GM12892 (cell line): ENCODE results near the gene EPB41.
A peak's percentile ranks its signal among the peaks of the same experiment; 100 is the strongest.

ENCODE experiments used
- DNase-seq: peaks from one replicate; pipeline ENCODE4 v3.0.0; 2011; ENCODE audit not compliant: insufficient read length
- FAIRE-seq: peaks from 2 replicates; lab custom pipeline; 2011; peaks lifted over from hg19 to GRCh38; lab: Jason Lieb, UNC
- POLR2A ChIP-seq: IDR thresholded peaks from 2 replicates; pipeline ENCODE4 v1.6.1; 2011; ENCODE audit warnings: low read depth, low read length, control low read depth
- POLR2AphosphoS5 ChIP-seq: IDR thresholded peaks from 2 replicates; pipeline ENCODE4 v1.6.1; 2011; ENCODE audit warnings: low read depth, low read length, control low read depth
- TAF1 ChIP-seq: IDR thresholded peaks from 2 replicates; pipeline ENCODE4 v1.6.1; 2011; ENCODE audit warnings: low read depth, mild to moderate bottlenecking, control low read depth, low read length, borderline replicate concordance

EPB41 gene

DNA sequence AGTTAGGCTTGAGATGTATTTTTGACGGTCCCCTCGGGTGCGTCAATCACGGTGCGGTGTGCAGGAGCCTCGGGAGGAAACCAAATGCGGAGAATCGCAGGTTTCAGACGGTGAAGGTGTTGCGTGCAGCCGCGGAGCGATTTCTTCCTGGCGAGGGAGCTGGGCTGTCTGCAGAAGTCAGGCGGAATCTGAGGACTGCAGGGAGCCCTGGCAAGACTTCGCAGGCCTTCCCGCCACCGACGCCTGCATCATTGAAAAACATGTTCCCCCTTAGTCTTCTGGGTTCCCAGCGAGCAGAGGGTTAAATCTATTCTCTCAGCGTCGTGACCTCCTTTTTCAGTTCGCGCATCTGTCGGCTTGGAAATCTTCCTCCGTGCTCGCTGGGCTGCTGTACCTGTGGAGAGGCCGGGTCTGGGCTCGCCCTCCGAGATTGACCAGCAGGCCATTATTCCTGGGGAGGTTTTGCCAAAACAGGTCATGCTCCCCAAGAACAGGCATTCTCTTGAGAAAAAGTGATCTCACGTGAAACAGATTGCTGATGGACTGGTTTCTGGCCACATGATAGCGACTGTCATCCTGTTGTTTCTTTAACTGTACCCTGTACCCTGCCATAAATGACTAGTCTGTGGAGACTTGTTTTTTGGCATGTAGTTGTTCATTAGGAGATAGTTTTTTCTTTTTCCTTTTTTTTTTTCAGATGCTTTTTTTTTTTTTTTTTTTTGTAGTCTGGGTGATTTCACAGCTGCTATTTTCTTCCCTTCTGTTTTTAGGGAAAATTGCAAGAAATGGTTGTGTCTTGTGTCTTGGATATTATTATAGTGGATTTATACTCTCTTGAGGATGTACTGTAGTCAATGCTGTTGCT, 894 bp downstream of the EPB41 start:
- DNase-seq (no peak), FAIRE-seq (no peak)
- TF ChIP-seq POLR2A (no peak), POLR2AphosphoS5 (no peak)

DNA sequence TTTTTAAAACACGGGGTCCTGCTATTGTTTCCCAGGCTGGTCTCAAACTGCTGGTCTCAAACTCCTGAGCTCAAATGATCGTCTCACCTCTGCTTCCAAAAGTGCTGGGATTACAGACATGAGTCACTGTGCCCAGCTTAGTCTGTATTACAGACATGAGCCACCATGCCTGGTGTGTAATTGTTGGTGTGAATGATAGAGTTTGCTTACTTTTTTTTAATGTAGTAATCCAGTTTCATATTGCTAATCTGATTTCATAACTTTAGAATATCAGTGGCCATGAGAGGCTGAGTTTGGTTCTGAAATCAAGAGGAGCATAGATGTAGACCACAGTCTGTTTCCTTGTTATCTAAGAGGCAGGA, 3.4 kb downstream of the EPB41 start:
- DNase-seq (no peak), FAIRE-seq (no peak)
- TF ChIP-seq TAF1 = no peak
- TF ChIP-seq POLR2A = no peak
- no peak for TF ChIP-seq POLR2AphosphoS5

DNA sequence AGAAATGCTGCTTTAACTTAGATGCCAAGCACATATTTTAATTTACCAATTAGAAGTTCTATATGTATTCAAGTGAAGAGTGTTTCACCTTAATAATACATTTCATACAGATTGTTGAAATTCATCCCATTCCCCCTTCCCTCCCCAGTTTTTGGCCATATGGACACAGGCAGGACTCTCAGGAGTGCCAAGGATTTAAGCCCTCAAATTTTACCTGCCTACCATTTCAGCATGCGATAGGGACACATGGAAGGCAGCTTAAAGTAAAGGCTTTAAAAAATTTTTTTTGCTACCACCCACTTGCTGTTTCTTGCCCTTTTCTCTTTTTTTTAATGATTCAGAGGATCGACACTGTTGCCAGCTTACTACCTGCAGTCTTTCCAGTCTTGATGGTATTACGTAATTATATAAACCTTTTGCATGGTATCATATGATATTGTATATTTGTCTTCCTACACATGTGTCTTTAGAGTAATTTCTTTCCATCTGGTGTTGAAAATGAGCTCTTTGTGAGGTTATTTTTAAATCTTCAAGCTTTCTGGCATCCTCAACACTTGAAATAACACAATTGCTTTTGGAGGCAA, 7.0 kb downstream of the EPB41 start:
- FAIRE-seq = no peak

DNA sequence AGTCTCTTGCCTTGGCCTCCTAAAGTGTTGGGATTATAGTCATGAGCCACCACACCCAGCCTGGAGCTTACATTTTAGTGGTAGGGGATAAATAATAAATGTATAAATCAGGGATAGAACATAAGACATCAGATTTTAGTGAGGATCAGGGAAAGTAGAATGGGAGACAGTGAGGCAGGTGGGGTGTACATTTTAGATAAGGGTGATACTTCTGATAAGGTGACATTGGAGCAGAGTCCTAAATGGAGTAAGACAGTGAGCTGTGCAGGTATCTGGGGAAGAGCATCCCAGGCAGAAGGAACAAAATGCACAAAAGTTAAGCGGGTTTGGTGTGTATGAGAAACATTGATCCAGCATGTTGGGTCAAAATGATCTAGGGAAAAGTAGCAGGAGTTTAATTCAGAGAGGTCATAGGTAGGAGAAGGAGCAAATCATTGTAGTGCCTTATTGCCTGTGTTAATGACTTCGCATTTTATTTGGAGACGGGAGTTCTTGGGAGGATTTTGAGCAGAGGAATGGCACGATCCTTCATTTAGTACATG, 11.1 kb downstream of the EPB41 start:
- DNase-seq (no peak), FAIRE-seq (no peak)
- TF ChIP-seq POLR2A = no peak
- no peak for TF ChIP-seq TAF1
- no peak for TF ChIP-seq POLR2AphosphoS5

More for the DNA sequence above, 7.0 kb downstream of the EPB41 start:
- DNase-seq = no peak
- no peak for TF ChIP-seq TAF1
- no peak for TF ChIP-seq POLR2AphosphoS5
- TF ChIP-seq POLR2A = no peak

DNA sequence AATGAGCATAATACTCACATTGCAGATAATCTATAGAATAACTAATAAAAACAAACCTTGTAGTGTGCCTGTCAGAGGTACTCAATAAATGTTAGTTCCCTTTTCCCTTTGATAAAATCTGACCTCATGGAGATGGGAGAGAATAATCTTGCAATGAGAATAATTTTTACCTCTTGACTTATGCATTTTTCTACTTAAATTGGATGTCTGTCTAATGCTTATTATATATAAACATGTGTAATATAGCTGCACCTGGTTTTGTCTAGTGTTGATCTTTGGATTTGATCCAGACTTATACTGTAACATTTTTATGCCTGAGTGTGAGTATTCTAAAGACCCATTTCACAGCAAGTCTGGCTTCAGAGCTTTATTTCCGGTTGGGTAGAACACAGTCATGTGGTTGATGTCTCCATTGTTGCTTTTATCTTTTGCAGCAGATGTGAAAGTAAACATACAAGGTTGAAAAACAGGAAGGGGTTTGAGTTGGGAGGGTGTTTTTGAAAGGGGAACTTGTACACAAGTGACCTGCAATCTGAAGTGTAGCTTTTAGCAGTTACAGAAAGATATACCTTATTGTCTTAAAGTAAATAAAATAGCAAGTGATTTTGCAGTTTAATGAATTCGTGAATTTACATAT, 12.4 kb downstream of the EPB41 start:
- TF ChIP-seq POLR2AphosphoS5 (no peak), TAF1 (no peak), POLR2A (no peak)
- DNase-seq = peak; percentile 32
- FAIRE-seq = peak; percentile 95

DNA sequence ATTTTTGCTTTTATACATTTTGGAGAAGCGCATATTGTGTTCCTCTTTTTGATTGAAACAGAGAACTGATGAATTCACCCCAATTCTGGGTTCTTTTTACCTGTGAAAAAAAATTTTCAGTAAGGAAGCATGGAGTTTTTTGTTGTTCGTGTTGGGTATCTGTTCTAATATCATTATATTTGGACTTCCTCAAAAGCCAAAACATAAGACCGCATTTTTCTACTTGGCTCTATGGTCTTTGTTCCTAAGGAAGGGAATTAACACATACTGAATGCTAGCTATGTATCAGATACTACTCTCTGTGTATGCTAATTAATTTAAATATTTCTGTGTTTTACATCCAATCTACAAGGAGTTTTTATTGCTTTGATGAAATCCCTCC, 12.9 kb downstream of the EPB41 start:
- FAIRE-seq (peak; percentile 78), DNase-seq (no peak)
- TF ChIP-seq POLR2A (no peak), POLR2AphosphoS5 (no peak), TAF1 (no peak)

DNA sequence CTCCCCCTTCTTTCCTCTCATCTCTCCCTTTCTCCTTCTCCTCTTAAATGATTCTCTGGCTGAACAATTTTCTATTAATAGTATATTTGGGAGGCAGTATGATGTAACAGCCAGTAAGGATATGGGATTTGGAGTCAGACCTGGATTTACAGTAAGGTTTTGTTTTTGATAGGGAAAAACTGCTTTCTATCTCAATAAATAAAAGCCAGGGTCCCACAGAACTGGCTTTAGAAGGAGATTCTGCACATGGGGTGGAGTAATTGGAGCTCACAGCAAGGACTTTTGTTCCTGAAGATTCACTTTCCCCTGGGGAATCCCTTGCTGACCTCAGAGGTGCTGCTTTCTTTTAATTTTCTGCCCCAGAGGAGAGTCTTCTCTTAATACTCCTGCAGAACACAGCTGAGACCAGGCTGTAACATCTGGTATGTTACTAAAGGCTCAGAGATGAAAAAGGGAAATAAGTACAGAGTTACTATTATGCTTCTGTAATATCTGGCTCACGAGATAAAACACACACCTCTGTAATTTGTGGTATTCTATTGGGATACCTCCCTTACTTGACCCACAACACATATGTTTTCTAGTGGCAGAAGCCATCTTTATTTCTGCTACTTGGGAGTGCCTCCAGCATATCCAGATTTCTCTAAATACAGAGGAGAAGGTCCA, 13.4 kb downstream of the EPB41 start:
- FAIRE-seq (peak; percentile 65), DNase-seq (no peak)
- TF ChIP-seq POLR2AphosphoS5 = no peak
- no peak for TF ChIP-seq POLR2A
- no peak for TF ChIP-seq TAF1

DNA sequence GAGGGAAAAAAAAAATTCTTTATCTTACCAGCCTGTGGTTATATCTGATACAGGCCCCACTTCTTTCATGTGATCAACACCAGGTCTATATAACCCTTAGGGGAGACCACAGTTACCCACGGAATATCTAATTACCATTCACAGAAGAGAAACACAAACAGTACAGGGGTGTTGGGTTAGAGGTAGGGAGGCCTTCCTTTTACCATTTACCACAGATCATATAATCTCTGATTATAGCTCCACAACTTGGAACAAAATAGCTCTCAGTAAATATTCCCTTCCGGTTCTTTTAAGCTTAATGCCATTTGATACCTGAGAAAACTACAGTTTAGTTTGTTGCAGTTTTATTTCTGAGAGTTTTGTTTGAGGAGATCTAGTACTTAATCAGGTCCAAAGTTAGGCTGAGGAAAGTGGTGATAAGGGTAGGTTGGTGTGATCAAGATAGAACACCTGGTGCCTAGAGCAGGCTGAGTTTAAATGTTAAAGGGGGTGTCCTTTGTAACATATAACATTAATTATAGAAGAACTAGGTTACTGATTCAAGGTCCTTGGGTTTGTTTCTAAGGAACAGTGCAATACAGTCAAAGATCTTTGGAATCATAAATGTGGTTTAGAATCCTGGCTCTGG, 14.1 kb downstream of the EPB41 start:
- no peak for DNase-seq
- no peak for FAIRE-seq

DNA sequence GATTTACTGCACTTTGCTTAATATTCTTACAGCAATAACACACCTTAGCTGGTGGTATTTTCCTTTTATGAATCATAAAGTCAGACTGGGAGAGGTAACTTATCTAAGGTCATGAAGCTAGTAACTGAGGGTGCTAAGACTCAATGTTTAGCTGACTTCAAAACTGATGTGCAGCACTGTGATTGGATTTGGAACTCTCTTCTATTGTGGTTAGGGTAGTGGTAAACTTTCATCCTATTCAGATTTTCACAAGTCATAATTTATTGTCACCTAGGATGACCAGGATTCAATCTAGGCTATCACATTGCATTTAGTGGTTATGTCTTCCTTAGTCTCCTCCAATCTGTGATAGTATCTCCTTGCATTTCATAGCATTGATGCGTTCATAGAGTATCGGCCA, 18.9 kb downstream of the EPB41 start:
- FAIRE-seq = no peak
- no peak for DNase-seq
- no peak for TF ChIP-seq TAF1
- TF ChIP-seq POLR2A = no peak
- TF ChIP-seq POLR2AphosphoS5 = no peak

More for the DNA sequence above, 14.1 kb downstream of the EPB41 start:
- TF ChIP-seq POLR2A (no peak), TAF1 (no peak), POLR2AphosphoS5 (no peak)

DNA sequence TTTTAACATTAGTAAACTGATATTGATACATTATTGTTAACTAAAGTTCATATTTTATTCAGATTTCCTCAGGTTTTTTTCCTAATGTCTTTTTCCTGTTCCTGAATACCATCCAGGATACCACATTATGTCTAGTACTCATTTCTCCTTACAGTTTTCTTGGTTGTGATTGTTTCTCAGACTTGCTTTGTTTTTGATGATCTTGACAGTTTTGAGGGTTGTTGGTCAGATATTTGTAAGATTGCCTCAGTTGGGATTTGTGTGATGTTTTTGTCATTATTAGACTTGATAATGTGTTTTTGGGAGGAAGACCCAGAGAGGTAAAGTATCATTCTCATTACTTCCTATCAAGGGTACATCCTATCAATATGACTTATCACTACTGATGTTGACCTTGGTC, 19.5 kb downstream of the EPB41 start:
- DNase-seq (no peak), FAIRE-seq (no peak)
- TF ChIP-seq TAF1 (no peak), POLR2AphosphoS5 (no peak), POLR2A (no peak)

DNA sequence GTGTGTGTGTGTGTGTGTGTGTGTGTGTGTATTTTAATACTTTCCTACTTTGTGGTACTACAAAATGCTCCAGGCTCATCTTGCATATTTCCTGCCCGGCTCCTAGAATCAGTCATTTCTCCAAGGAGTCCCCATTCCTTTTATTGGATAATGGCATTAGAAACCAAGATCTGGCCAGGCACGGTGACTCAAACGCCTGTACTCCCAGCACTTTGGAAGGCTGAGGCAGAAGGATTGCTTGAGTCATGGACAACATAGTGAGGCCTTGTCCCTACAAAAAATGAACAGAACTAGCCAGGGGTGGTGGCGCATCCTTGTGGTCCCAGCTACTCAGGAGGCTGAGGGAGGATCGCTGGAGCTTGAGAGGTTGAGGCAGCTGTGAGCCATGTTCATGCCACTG, 20.3 kb downstream of the EPB41 start:
- DNase-seq (no peak), FAIRE-seq (no peak)
- no peak for TF ChIP-seq TAF1
- TF ChIP-seq POLR2AphosphoS5 = no peak
- no peak for TF ChIP-seq POLR2A

DNA sequence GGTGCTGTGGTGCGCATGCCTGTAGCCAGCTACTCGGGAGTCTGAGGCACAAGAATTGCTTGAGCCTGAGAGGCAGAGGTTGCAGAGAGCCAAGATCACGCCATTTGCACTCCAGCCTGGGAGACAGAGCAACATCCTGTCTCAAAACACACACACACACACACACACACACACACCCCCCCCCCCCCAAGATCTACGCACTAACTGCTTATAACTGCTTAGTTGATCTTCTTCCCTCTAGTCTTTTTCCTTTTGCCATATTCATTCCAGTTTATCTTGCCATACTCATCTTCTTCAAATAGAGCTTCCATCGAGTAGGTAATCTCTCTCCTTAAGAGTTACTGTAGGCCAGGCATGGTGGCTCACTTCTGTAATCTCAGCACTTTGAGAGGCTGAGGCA, 20.9 kb downstream of the EPB41 start:
- DNase-seq (no peak), FAIRE-seq (no peak)
- TF ChIP-seq POLR2A = no peak
- no peak for TF ChIP-seq POLR2AphosphoS5
- no peak for TF ChIP-seq TAF1

DNA sequence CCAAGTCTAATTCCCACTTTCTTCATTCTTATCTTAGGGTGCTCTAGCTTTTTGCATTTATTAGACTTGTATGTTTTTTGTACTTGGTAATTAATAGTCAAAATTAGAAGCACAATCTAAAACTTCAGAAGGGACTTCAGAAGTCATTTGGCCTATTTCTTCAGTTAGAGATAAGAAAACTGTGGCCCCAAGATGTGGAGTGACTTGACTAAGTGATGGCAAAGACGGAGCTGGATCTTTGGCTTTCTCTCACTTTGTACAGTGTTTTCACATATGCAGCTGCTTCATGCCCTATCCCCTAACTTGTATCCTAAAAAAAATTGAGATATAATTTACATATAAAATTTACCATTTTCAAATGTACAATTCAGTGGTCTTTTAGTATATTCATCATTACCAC, 21.7 kb downstream of the EPB41 start:
- TF ChIP-seq TAF1 (no peak), POLR2AphosphoS5 (no peak), POLR2A (no peak)
- DNase-seq (no peak), FAIRE-seq (no peak)
